Heart right ventricle (tissue), 16 donors: Measurements from ENCODE around the gene SRP14. TPM values are rescaled to one million over a fixed set of nuclear protein-coding genes. Genes with fewer than 3 reads are reported as not detected.

Experiments used
- ATAC-seq, 8 donors: fragments of 200-7000 bp; cut with Tn5 transposase; one replicate each; pipeline ENCODE4 v1.9.1; 2020; ENCODE audit warnings: mild to moderate bottlenecking in 8 of 8, moderate library complexity in 8 of 8, moderate number of reproducible peaks in 1 of 8
- DNase-seq, 2 donors: peaks; one replicate each; pipeline ENCODE4 v3.0.0-alpha.2; 2020
- H3K27ac ChIP-seq, 10 donors: fragments of 200-600 bp; sonication (generic) in 2 of 10; one replicate each; pipeline versions ENCODE4 v1.5.0 to v1.8.0; 2020 to 2022; ENCODE audit warnings: mild to moderate bottlenecking in 3 of 10
- H3K27me3 ChIP-seq, 7 donors: fragments of 200-600 bp; one replicate each; pipeline ENCODE4 v1.8.0; 2021 to 2022; ENCODE audit warnings: mild to moderate bottlenecking in 2 of 7
- H3K36me3 ChIP-seq, 9 donors: fragments of 200-600 bp; sonication (generic) in 1 of 9; one replicate each; pipeline versions ENCODE4 v1.5.0 to v1.8.0; 2020 to 2022; ENCODE audit warnings: mild to moderate bottlenecking in 2 of 9
- H3K4me1 ChIP-seq, 9 donors: fragments of 200-600 bp; sonication (generic) in 1 of 9; one replicate each; pipeline versions ENCODE4 v1.5.0 to v1.8.0; 2020 to 2022; ENCODE audit warnings: mild to moderate bottlenecking in 4 of 9
- H3K4me3 ChIP-seq, 10 donors: fragments of 200-600 bp; sonication (generic) in 2 of 10; one replicate each; pipeline versions ENCODE4 v1.5.0 to v1.8.0; 2020 to 2022; ENCODE audit warnings: mild to moderate bottlenecking in 7 of 10, moderate library complexity in 2 of 10
- H3K9me3 ChIP-seq, 11 donors: fragments of 200-600 bp in 10 of 11; sonication (generic) in 2 of 11; one replicate each; pipeline versions ENCODE4 v1.5.0 to v1.8.0; 2013 to 2022; ENCODE audit warnings: mild to moderate bottlenecking in 2 of 11, control low read depth in 1 of 11, moderate library complexity in 1 of 11
- CTCF ChIP-seq, 9 donors: fragments of 200-600 bp; sonication (generic) in 2 of 9; IDR thresholded peaks; one replicate each; pipeline versions ENCODE4 v1.5.0 to v1.8.0; 2021 to 2022; ENCODE audit warnings: antibody characterized with exemption in 9 of 9, mild to moderate bottlenecking in 5 of 9, moderate library complexity in 1 of 9
- WGBS, 2 donors: extraction: QIAGEN DNeasy Blood & Tissue Kit; methylation state at CpG; one replicate each; pipeline ENCODE4 v1.1.7; 2013; ENCODE audit warnings: inconsistent platforms in 1 of 2; 5-methylcytosine and 5-hydroxymethylcytosine counted together
- intact Hi-C, 10 donors: fragments of 100-400 bp; cut with DNase I; formaldehyde crosslinking; loops; one replicate each; pipeline versions ENCODE4 v1.11.1 to v1.14.2; 2022
- polyA plus RNA-seq, 2 donors: library from polyadenylated mRNA; stranded (reverse); fragments of 200-250 nt; gene quantifications; one replicate each; pipeline ENCODE4 v1.2.3, GENCODE V29; 2013
- total RNA-seq, 10 donors: library from RNA; stranded (reverse); fragmentation: NEBNext Ultra II Directional in 3 of 10; extraction: Animal tissue kit (Norgen Biotek cat#: 25700) in 3 of 10; gene quantifications; one replicate each; pipeline versions ENCODE4 v1.2.1 to v1.2.4, GENCODE V29; 2021 to 2023
- donor health status: Arrhythmogenic right ventricular cardiomyopathy.
- donor health status: ischemic (EF 13 %, LVEDD 7.1; RV severe dilation, severe dysfunction).
- donor health status: healthy with polysubstance abuse.
- donor health status: DM: no; HTN: yes; CAD: no.
- donor health status: DM: no; HTN: no; CAD: no.
- donor health status: ischemic (EF 25% LVEDD 6.9; RV normal size, moderate dysfunction).
- donor health status: ischemic (EF 25% LVEDD 5.7; RV mildly dilated, moderate dysfunction).
- donor health status: healthy.
- donor health status: DM: yes; HTN: yes; CAD: no.
- donor health status: Ischemic cardiomyopathy.
- donor health status: ischemic (EF 35%, LVEDD 5.7; RV mildly dilated, moderate dysfunction).
- donor health status: nonischemic (EF 11% LVEDD 7.7; RV severe dilation, severe dysfunction).
- donor health status: DM: yes; HTN: yes; CAD: no.
- donor health status: PGD.
- donor health status: ischemic (EF 29% LVEDD 5.4; RV normal size, mild dysfunction).
- donor health status: nonischemic (EF 23%, LVEDD 6.1; RV moderate dilation, normal function).

The SRP14 gene
- total and polyA plus RNA-seq, 12 donors = 189 to 699 (median 216) TPM

GRCh38 chr15:40034186-40034946 is 4.6 kb downstream of the SRP14 start:
- no peaks in the 10 kb centered on the region for H3K27me3 ChIP-seq
- WGBS, 2 donors = 47 to 69% methylated on average over 3 of the region's 3 CpGs
- ATAC-seq = no peak
- no peak overlapping the region for H3K4me3 ChIP-seq
- DNase-seq = no peak
- TF ChIP-seq CTCF (IDR thresholded peaks at IDR 0.05) = no peak
- peaks cover 0 to 87% (median 43%) of the 10 kb centered on the region in 9 donors for H3K36me3 ChIP-seq
- no peaks in the 10 kb centered on the region for H3K9me3 ChIP-seq
- intact Hi-C loops = loop anchor here in 3 of 10 donors (10.0 kb wide), 1 partner anchor 250 kb away; the partner anchor contains the start of gene FSIP1 (in 3 of the 3)
- peaks cover 15 to 80% (median 55%) of the 10 kb centered on the region in 9 donors for H3K4me1 ChIP-seq
- H3K27ac ChIP-seq = peak overlapping the region in 4 of 10 donors; percentile 56 to 89 (median 78)

- DNase-seq = no peak
- TF ChIP-seq CTCF (IDR thresholded peaks at IDR 0.05) = no peak
- Histone ChIP-seq H3K27ac (peak overlapping the region; percentile 31 to 89 (median 79)), H3K27me3 (no peaks in the 10 kb centered on the region), H3K4me1 (peaks cover 10 to 80% (median 50%) of the 10 kb centered on the region in 9 donors), H3K36me3 (peaks cover 0 to 100% (median 42%) of the 10 kb centered on the region in 9 donors), H3K4me3 (no peak overlapping the region), H3K9me3 (no peaks in the 10 kb centered on the region)
- WGBS, 2 donors = 49 to 54% methylated on average over 6 of the region's 6 CpGs
- intact Hi-C loops = loop anchor here in 3 of 10 donors (10.0 kb wide), 1 partner anchor 247 kb away; the partner anchor contains the start of gene FSIP1 (in 3 of the 3)
- peak; percentile 65 to 91 (median 82) for ATAC-seq
Measured at GRCh38 chr15:40032125-40032839, 6.7 kb downstream of the SRP14 start.

- peak in 1 of 8 donors; percentile 14 for ATAC-seq
- intact Hi-C loops = loop anchor here in 3 of 10 donors (10.0 kb wide), 1 partner anchor 246 kb away; the partner anchor contains the start of gene FSIP1 (in 3 of the 3)
Measured at GRCh38 chr15:40031300-40031699, 7.7 kb downstream of the SRP14 start.

More at GRCh38 chr15:40031300-40031699, 7.7 kb downstream of the SRP14 start:
- DNase-seq = no peak
- no peak for TF ChIP-seq CTCF (IDR thresholded peaks at IDR 0.05)
- Histone ChIP-seq H3K27ac (peak overlapping the region in 9 of 10 donors; percentile 38 to 89 (median 79)), H3K4me1 (peaks cover 10 to 71% (median 41%) of the 10 kb centered on the region in 9 donors), H3K27me3 (no peaks in the 10 kb centered on the region), H3K4me3 (no peak overlapping the region), H3K36me3 (peaks cover 0 to 100% (median 36%) of the 10 kb centered on the region in 9 donors), H3K9me3 (no peaks in the 10 kb centered on the region)
- 80 to 82% methylated on average over 3 of the region's 3 CpGs for WGBS, 2 donors
